IMR-90 (cell line): ENCODE results near the gene PALM3. TPM values are rescaled to one million over a fixed set of nuclear protein-coding genes. Genes with fewer than 3 reads are reported as not detected.

Experiments used
- ATAC-seq: fragments of 200-7000 bp; cut with Tn5 transposase; 2 replicates; pipeline ENCODE4 v1.9.1; 2020; ENCODE audit warnings: low read depth, mild to moderate bottlenecking, moderate library complexity
- BruUV-seq: library from RNA; stranded (reverse); fragments of 400-500 nt; replicated peaks from 2 replicates; lab custom pipeline; 2021; lab: Mats Ljungman, UMichigan
- CTCF ChIA-PET: fragments of 300-600 bp; formaldehyde crosslinking; extraction: SDS; loops from one replicate; lab custom pipeline; 2021; ENCODE audit warnings: antibody characterized with exemption; lab: Yijun Ruan, JAX
- POLR2A ChIA-PET: fragments of 300-600 bp; sonication (Branson Sonifier 250); formaldehyde crosslinking; loops from one replicate; lab custom pipeline; 2022; ENCODE audit warnings: antibody characterized with exemption; ENCODE audit not compliant: unreplicated experiment; lab: Charles Lee
- DNase-seq: peaks from one replicate; pipeline ENCODE4 v3.0.0; 2013
- H2AFZ ChIP-seq: replicated peaks from 2 replicates; pipeline ENCODE3; 2013; ENCODE audit warnings: low read length, mild to moderate bottlenecking; ENCODE audit not compliant: poor library complexity
- H2AK5ac ChIP-seq: 2 replicates; pipeline ENCODE4 v1.6.1; 2013; ENCODE audit warnings: low read depth, low read length, inconsistent platforms
- H2AK9ac ChIP-seq: replicated peaks from 2 replicates; pipeline ENCODE3; 2013; ENCODE audit warnings: mild to moderate bottlenecking, low read depth, low read length, moderate library complexity; ENCODE audit not compliant: poor library complexity
- H2BK120ac ChIP-seq: 2 replicates; pipeline ENCODE4 v1.6.1; 2013; ENCODE audit warnings: low read depth, low read length, inconsistent platforms
- H2BK15ac ChIP-seq: 3 replicates; pipeline ENCODE4 v1.6.1; 2013; ENCODE audit warnings: low read depth, low read length, inconsistent platforms
- H2BK20ac ChIP-seq: 2 replicates; pipeline ENCODE4 v1.6.1; 2013; ENCODE audit warnings: low read depth, mild to moderate bottlenecking, inconsistent platforms, low read length, moderate library complexity
- H2BK5ac ChIP-seq: 2 replicates; pipeline ENCODE4 v1.6.1; 2013; ENCODE audit warnings: mild to moderate bottlenecking, low read depth, low read length, inconsistent platforms; ENCODE audit not compliant: poor library complexity, severe bottlenecking
- H3K14ac ChIP-seq: replicated peaks from 2 replicates; pipeline ENCODE4 v1.6.1; 2013; ENCODE audit warnings: low read depth, low read length, inconsistent platforms
- H3K18ac ChIP-seq: 2 replicates; pipeline ENCODE4 v1.6.1; 2013; ENCODE audit warnings: low read depth, low read length, control low read depth
- H3K23ac ChIP-seq: 2 replicates; pipeline ENCODE4 v1.6.1; 2013; ENCODE audit warnings: low read depth, low read length, inconsistent platforms
- H3K27ac ChIP-seq: 2 replicates; pipeline ENCODE4 v1.5.1; 2013; ENCODE audit warnings: mild to moderate bottlenecking, control low read depth, low read length; ENCODE audit not compliant: insufficient read depth
- H3K27me3 ChIP-seq: 2 replicates; pipeline ENCODE4 v1.6.1; 2013; ENCODE audit warnings: low read length; ENCODE audit not compliant: control insufficient read depth, insufficient read depth
- H3K36me3 ChIP-seq: 2 replicates; pipeline ENCODE4 v1.6.1; 2013; ENCODE audit warnings: low read length, mixed read lengths; ENCODE audit not compliant: control insufficient read depth, insufficient read depth
- H3K4ac ChIP-seq: 2 replicates; pipeline ENCODE4 v1.6.1; 2013; ENCODE audit warnings: low read depth, low read length, inconsistent platforms
- H3K4me1 ChIP-seq: 2 replicates; pipeline ENCODE4 v1.6.1; 2013; ENCODE audit warnings: low read length, mixed read lengths; ENCODE audit not compliant: control insufficient read depth, insufficient read depth
- H3K4me2 ChIP-seq: 2 replicates; pipeline ENCODE4 v1.6.1; 2013; ENCODE audit warnings: low read depth, mild to moderate bottlenecking, control low read depth, low read length, moderate library complexity
- H3K4me3 ChIP-seq: 2 replicates; pipeline ENCODE4 v1.5.1; 2013; ENCODE audit warnings: low read depth, mild to moderate bottlenecking, control low read depth, low read length, moderate library complexity; ENCODE audit not compliant: insufficient read depth
- H3K56ac ChIP-seq: 2 replicates; pipeline ENCODE4 v1.6.1; 2013; ENCODE audit warnings: low read length, inconsistent platforms; ENCODE audit not compliant: insufficient read depth; ENCODE audit errors: extremely low read depth
- H3K79me1 ChIP-seq, 2 experiments: 2 replicates each; pipeline ENCODE4 v1.6.1; 2013; ENCODE audit warnings: low read length in 2 of 2, inconsistent platforms in 1 of 2, low read depth in 1 of 2
- H3K9ac ChIP-seq: 2 replicates; pipeline ENCODE4 v1.6.1; 2013; ENCODE audit warnings: low read depth, low read length, control low read depth
- H3K9me1 ChIP-seq: 2 replicates; pipeline ENCODE4 v1.6.1; 2013; ENCODE audit warnings: low read length, inconsistent platforms; ENCODE audit not compliant: insufficient read depth
- H3K9me3 ChIP-seq: 2 replicates; pipeline ENCODE4 v1.6.1; 2013; ENCODE audit warnings: low read length; ENCODE audit not compliant: control insufficient read depth, insufficient read depth
- H4K20me1 ChIP-seq: 2 replicates; pipeline ENCODE4 v1.6.1; 2013; ENCODE audit warnings: low read length, inconsistent platforms; ENCODE audit not compliant: insufficient read depth
- H4K5ac ChIP-seq: 2 replicates; pipeline ENCODE4 v1.6.1; 2013; ENCODE audit warnings: mild to moderate bottlenecking, low read depth, low read length, control low read depth
- H4K8ac ChIP-seq, 2 experiments: 2 replicates each; pipeline ENCODE4 v1.6.1; 2013; ENCODE audit warnings: low read depth in 2 of 2, low read length in 2 of 2, control low read depth in 1 of 2, inconsistent platforms in 1 of 2
- H4K91ac ChIP-seq: 2 replicates; pipeline ENCODE4 v1.6.1; 2013; ENCODE audit warnings: low read depth, low read length, inconsistent platforms; ENCODE audit not compliant: insufficient read depth
- CEBPB ChIP-seq: IDR thresholded peaks from 2 replicates; pipeline ENCODE4 v1.6.1; 2012; ENCODE audit warnings: low read depth, low read length, improper control_type of control experiment
- CTCF ChIP-seq: conservative IDR thresholded peaks from 2 replicates; pipeline ENCODE4 v1.5.1; 2012; ENCODE audit warnings: mild to moderate bottlenecking, low read depth, low read length, improper control_type of control experiment
- FOS ChIP-seq: fragments of 150-350 bp; IDR thresholded peaks from 2 replicates; pipeline ENCODE4 v1.6.1; 2016; ENCODE audit warnings: low read depth, low read length
- MAZ ChIP-seq: IDR thresholded peaks from 2 replicates; pipeline ENCODE4 v1.6.1; 2012; ENCODE audit warnings: low read depth, mild to moderate bottlenecking, low read length, improper control_type of control experiment, moderate library complexity, borderline replicate concordance
- NFE2L2 ChIP-seq: fragments of 150-350 bp; IDR thresholded peaks from 2 replicates; pipeline ENCODE4 v1.6.1; 2016; ENCODE audit warnings: low read depth, mild to moderate bottlenecking, low read length
- POLR2A ChIP-seq: IDR thresholded peaks from 2 replicates; pipeline ENCODE4 v1.6.1; 2012; ENCODE audit warnings: mild to moderate bottlenecking, low read depth, low read length
- RAD21 ChIP-seq: IDR thresholded peaks from 2 replicates; pipeline ENCODE4 v1.6.1; 2012; ENCODE audit warnings: low read length, improper control_type of control experiment
- RFX5 ChIP-seq: IDR thresholded peaks from 2 replicates; pipeline ENCODE4 v1.8.0; 2012; ENCODE audit warnings: low read depth, mild to moderate bottlenecking, low read length, moderate library complexity
- SMC3 ChIP-seq: fragments of 150-350 bp; IDR thresholded peaks from 2 replicates; pipeline ENCODE4 v1.6.1; 2016; ENCODE audit warnings: low read depth, mild to moderate bottlenecking, antibody characterized with exemption, low read length, moderate library complexity
- USF2 ChIP-seq: fragments of 150-350 bp; IDR thresholded peaks from 2 replicates; pipeline ENCODE4 v1.6.1; 2017; ENCODE audit warnings: mild to moderate bottlenecking, antibody characterized with exemption, low read length, low read depth
- WGBS, 2 experiments: methylation state at CpG; one replicate each; pipeline versions ENCODE4 v1.1.5 to v1.1.7; 2013; ENCODE audit warnings: missing lambda C conversion rate in 2 of 2; ENCODE audit not compliant: insufficient read length in 1 of 2; ENCODE audit errors: extremely low coverage in 2 of 2; 5-methylcytosine and 5-hydroxymethylcytosine counted together
- dilution Hi-C: fragments of 300-500 bp; cut with HindIII; formaldehyde crosslinking; loops from one replicate; pipeline ENCODE4 v1.14.3; 2018; ENCODE audit warnings: low sequenced_read_pairs; ENCODE audit not compliant: unreplicated experiment
- in situ Hi-C: fragments of 300-500 bp; cut with MboI; formaldehyde crosslinking; loops from 3 replicates; pipeline ENCODE4 v1.14.3; 2019; ENCODE audit warnings: low sequenced_read_pairs, inconsistent platforms, mixed read lengths
- intact Hi-C: fragments of 100-400 bp; cut with micrococcal nuclease; formaldehyde crosslinking; loops from 2 replicates; pipeline ENCODE4 v1.10.0; 2022
- polyA plus RNA-seq, 3 experiments: library from polyadenylated mRNA; depleted of rRNA; stranded (reverse); fragments of >200 nt; gene quantifications; 2 replicates each; pipeline ENCODE4 v1.2.3, GENCODE V29; 2012; ENCODE audit warnings: low replicate concordance in 1 of 3
- total RNA-seq: library from RNA; depleted of rRNA; stranded (reverse); fragments of >200 nt; gene quantifications from 2 replicates; pipeline ENCODE4 v1.2.3, GENCODE V29; 2012

The PALM3 gene
- total and polyA plus RNA-seq, 2 of the 4 experiments (the other 2 are of a cell fraction) = 0.18 to 0.84 TPM

GRCh38 chr19:14048443-14049153, 13.3 kb downstream of the PALM3 start:
- DNase-seq (no peak), ATAC-seq (peak; percentile 85)
- Histone ChIP-seq H2BK5ac (no peak overlapping the region), H3K23ac (no peak overlapping the region), H3K4me3 (no peak overlapping the region), H3K36me3 (no peaks in the 10 kb centered on the region), H4K5ac (no peak overlapping the region), H2BK15ac (no peak overlapping the region), H3K56ac (no peak overlapping the region), H3K4ac (no peak overlapping the region), H4K8ac (no peak overlapping the region), H3K14ac (no peak overlapping the region), H3K27ac (no peak overlapping the region), H3K27me3 (no peaks in the 10 kb centered on the region), H3K9me3 (peaks cover 2% of the 10 kb centered on the region; the same call in 1 of the 2 replicates), H3K9me1 (no peaks in the 10 kb centered on the region), H2BK120ac (no peak overlapping the region), H2BK20ac (no peak overlapping the region), H3K4me2 (no peak overlapping the region), H3K79me1 (no peaks in the 10 kb centered on the region), H2AK9ac (no peak overlapping the region), H4K20me1 (no peaks in the 10 kb centered on the region), H2AK5ac (no peak overlapping the region), H3K9ac (no peak overlapping the region), H2AFZ (peak overlapping the region; percentile 75), H3K4me1 (no peaks in the 10 kb centered on the region), H3K18ac (no peak overlapping the region), H4K91ac (no peak overlapping the region)
- ChIA-PET POLR2A (no interaction called here), CTCF (interaction anchor here (0.9 to 2.2 kb wide), 2 partner anchors 11 to 17 kb away, joined by 7 to 9 read pairs; partner anchors contain the start of gene IL27RA)
- in situ Hi-C loops = no loop called here
- dilution Hi-C loops = no loop called here
- TF ChIP-seq CTCF (peak; percentile 58), FOS (no peak), POLR2A (no peak), CEBPB (no peak), RAD21 (peak; percentile 46), SMC3 (peak; percentile 24; the same call in 1 of the 2 replicates), NFE2L2 (no peak), USF2 (no peak), RFX5 (no peak), MAZ (no peak)
- no TSS peak for BruUV-seq
- WGBS, 2 experiments = no CpG with 5 or more reads among the region's 8 CpGs
- intact Hi-C loops = no loop called here
